Measurements from ENCODE around the gene CHMP4B. TPM values are rescaled to one million over a fixed set of nuclear protein-coding genes. Genes with fewer than 3 reads are reported as not detected.

Gene CHMP4B
- total RNA-seq, 1 experiment from 2014 or later, result 51.9 TPM

GRCh38 chr20:33833333-33833732, 22.2 kb downstream of the CHMP4B start:
- DNase-seq, result no peak
- Histone ChIP-seq H3K4me1 (peaks cover 22% of the 10 kb centered on the region), H3K27ac (no peak overlapping the region), H3K9me3 (replicated peaks) (0 out of 2 replicates have a peak, but pooled peaks cover 3% of the 10 kb centered on the region), H3K27me3 (no peaks in the 10 kb centered on the region), H3K4me3 (no peak overlapping the region), H3K36me3 (peaks cover 8% of the 10 kb centered on the region)

DNA sequence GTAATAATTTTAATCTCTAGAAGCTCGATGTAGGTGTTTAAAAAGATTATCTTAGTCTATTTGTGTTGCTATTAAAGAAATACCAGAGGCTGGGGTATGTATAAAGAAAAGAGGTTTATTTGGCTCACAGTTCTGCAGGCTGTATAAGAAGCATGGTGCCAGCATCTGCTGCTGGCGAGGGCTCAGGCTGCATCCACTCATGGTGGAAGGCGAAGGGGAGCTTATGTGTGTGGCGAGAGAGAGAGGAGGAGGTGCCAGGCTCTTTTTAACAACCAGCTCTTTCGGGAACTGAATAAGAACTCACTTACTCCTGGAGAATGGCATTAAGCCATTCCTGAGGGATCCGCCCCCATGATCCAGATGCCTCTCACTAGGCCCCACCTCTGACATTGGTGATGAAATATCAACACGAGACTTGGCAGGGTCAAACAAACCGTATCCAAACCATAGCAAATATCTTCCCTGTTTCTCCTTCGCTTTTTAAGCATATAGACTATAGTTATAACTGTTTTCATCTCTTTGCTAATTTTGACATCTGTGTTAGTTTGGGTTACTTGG, 24.5 kb downstream of the CHMP4B start:
- H3K9me3 ChIP-seq (replicated peaks), result 0 out of 2 replicates have a peak, but pooled peaks cover 3% of the 10 kb centered on the region
- DNase-seq, result no peak
- H3K27me3 ChIP-seq, result no peaks in the 10 kb centered on the region
- H3K36me3 ChIP-seq, result peaks cover 8% of the 10 kb centered on the region
- no peak overlapping the region for H3K4me3 ChIP-seq
- H3K27ac ChIP-seq, result no peak overlapping the region
- H3K4me1 ChIP-seq, result no peaks in the 10 kb centered on the region

DNA sequence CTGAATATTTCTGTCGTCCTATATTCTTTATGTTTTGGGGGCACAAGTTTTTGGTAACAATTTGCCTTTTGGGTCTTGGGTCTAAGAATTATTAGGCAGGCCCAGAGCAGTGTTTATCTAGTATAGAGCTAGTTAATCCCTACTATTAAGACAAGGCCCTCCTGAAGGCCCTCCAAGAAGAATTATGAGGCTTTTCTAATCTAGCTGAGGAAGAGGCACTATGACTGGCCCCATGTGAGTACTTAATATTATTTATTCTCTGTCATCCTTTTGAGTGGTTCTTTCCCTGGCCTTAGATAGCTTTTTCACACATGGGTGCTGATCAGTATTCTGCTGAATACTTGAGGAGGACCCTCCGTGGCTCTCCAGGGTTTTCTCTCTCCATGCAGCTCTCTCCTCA, 25.1 kb downstream of the CHMP4B start:
- Histone ChIP-seq H3K4me3 (no peak overlapping the region), H3K9me3 (replicated peaks) (0 out of 2 replicates have a peak, but pooled peaks cover 3% of the 10 kb centered on the region), H3K4me1 (no peaks in the 10 kb centered on the region), H3K36me3 (peaks cover 8% of the 10 kb centered on the region), H3K27ac (no peak overlapping the region), H3K27me3 (no peaks in the 10 kb centered on the region)
- DNase-seq, result no peak

GRCh38 chr20:33837096-33837830, 26.1 kb downstream of the CHMP4B start:
- DNase-seq, result no peak
- H3K27ac ChIP-seq, result no peak overlapping the region
- 0 out of 2 replicates have a peak, but pooled peaks cover 3% of the 10 kb centered on the region for H3K9me3 ChIP-seq (replicated peaks)
- H3K36me3 ChIP-seq, result peaks cover 8% of the 10 kb centered on the region
- H3K4me1 ChIP-seq, result no peaks in the 10 kb centered on the region
- H3K4me3 ChIP-seq, result no peak overlapping the region
- H3K27me3 ChIP-seq, result no peaks in the 10 kb centered on the region

DNA sequence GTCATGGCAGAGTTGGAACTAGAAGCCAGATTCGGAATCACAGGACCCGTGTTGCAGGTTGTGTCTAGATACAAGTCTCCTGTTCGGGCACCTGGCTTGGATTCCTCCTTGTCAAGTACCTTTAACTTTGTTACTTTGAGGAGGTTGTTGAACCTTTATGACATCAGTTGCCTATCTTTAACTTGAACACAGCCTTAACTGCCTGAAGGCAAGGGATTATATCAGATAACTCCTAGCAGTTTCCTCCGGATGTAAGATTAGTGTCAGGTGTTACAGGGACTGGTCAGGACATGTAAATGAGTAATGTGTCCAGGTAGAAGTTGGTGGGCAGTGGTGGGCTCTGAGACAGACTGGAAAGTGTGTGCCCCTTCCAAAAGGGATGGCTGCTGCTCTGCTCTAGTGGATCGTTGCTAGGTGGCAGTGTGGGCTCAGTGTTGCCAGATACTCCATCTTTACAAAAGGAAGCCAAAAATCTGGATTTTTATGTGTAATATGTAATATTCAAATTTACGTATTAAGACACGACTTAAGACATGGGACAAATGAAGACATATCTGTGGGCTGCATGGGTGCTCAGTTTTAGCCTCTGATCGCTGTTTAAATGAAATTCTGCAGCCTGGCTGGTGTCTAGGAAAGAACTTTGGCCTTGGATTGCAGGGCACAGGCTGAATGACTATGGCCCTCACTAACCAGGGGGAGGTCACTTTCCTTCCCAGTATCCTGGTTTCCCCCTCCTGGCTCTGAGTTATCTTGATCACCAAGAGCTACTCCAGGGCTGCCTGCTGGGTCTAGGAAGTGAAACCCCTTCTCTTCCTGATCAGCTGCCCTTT, 27.1 kb downstream of the CHMP4B start:
- peaks cover 8% of the 10 kb centered on the region for H3K36me3 ChIP-seq
- no peaks in the 10 kb centered on the region for H3K27me3 ChIP-seq
- no peak overlapping the region for H3K27ac ChIP-seq
- H3K4me3 ChIP-seq, result no peak overlapping the region
- no peaks in the 10 kb centered on the region for H3K4me1 ChIP-seq
- H3K9me3 ChIP-seq (replicated peaks), result 0 out of 2 replicates have a peak, but pooled peaks cover 3% of the 10 kb centered on the region
- no peak for DNase-seq

GRCh38 chr20:33839591-33839990, 28.4 kb downstream of the CHMP4B start:
- no peaks in the 10 kb centered on the region for H3K4me1 ChIP-seq
- no peak overlapping the region for H3K27ac ChIP-seq
- 0 out of 2 replicates have a peak, but pooled peaks cover 3% of the 10 kb centered on the region for H3K9me3 ChIP-seq (replicated peaks)
- DNase-seq, result no peak
- no peaks in the 10 kb centered on the region for H3K27me3 ChIP-seq
- H3K36me3 ChIP-seq, result peaks cover 8% of the 10 kb centered on the region
- no peak overlapping the region for H3K4me3 ChIP-seq

GRCh38 chr20:33840160-33840559, 29.0 kb downstream of the CHMP4B start:
- Histone ChIP-seq H3K27ac (no peak overlapping the region), H3K4me3 (no peak overlapping the region), H3K36me3 (peaks cover 8% of the 10 kb centered on the region), H3K27me3 (no peaks in the 10 kb centered on the region), H3K9me3 (replicated peaks) (0 out of 2 replicates have a peak, but pooled peaks cover 1% of the 10 kb centered on the region), H3K4me1 (no peaks in the 10 kb centered on the region)
- DNase-seq, result no peak

DNA sequence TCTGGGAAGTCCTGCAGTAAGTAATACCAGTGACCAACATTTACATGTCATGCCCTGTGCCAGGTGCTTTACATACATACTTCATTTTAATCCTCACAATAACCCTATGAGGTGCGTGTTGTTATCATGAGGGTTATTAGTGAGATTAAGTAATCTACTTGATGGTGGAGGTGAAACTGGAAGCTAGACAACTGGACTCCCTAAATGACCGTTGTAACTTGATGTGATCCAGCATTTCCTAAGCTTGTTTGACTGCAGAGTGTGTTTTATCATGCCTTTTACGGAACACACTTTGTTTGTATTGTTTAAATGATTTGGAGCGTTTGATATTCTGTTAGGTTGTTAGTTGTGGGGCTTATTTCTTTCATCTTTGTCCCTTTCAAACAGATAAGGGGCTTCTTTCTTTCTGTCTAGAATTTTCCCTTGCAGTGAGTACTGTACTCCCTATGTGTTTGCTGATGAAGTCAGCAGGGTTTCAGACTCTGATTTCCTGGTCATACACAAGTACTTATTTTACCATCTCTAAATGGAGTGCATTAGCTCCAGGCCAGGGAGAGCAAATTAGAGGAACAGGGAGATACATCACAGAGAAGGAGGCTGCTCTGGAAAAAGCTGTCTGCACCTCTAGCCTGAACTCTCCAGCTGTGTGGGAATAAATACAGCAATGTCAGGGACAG, 29.7 kb downstream of the CHMP4B start:
- Histone ChIP-seq H3K27ac (no peak overlapping the region), H3K9me3 (replicated peaks) (no peaks in the 10 kb centered on the region), H3K27me3 (no peaks in the 10 kb centered on the region), H3K4me1 (no peaks in the 10 kb centered on the region), H3K36me3 (peaks cover 2% of the 10 kb centered on the region; the same call in 1 of the 2 replicates), H3K4me3 (no peak overlapping the region)
- no peak for DNase-seq

DNA sequence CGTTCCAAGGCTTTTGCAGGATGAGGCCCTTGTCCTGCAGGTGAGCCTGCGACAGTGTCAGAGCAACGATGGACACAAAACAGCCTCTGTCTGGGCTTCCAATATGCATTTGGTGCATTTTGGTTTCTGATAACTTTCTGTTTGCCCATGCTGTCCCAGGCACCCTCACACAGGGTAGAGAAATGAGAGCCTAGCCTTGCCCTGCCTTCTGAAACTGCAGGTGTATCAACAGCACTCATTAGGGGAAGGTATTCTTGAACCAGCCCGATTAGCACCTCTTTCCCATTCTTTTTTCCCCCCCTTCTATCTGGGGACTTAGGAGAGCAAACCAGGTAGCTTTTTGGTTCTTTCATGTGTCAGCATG, 30.3 kb downstream of the CHMP4B start:
- no peak overlapping the region for H3K4me3 ChIP-seq
- no peaks in the 10 kb centered on the region for H3K9me3 ChIP-seq (replicated peaks)
- no peaks in the 10 kb centered on the region for H3K4me1 ChIP-seq
- no peak overlapping the region for H3K27ac ChIP-seq
- H3K36me3 ChIP-seq, result no peaks in the 10 kb centered on the region
- H3K27me3 ChIP-seq, result no peaks in the 10 kb centered on the region
- DNase-seq, result no peak

DNA sequence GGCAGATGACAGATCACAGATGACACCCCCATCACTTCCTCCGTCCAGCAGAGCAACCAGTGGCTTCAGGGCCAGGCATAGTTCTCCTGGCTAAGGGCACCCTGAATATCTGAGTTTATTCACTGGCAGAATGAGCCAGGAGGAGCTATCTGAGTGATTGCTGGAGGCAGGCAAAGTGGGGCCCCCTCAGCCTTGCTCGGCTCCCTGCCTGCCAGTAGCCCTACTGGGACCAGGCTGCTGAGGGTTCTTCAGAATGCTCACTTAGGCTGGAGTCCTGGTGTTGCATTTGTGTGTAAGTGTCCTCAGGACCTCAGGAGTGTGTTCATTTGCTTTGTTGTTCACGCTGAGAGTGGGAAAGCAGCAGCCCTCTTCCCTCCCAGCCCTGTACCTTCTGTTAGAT, 31.2 kb downstream of the CHMP4B start:
- no peaks in the 10 kb centered on the region for H3K4me1 ChIP-seq
- H3K27ac ChIP-seq, result no peak overlapping the region
- no peak for DNase-seq

GRCh38 chr20:33843050-33843449, 31.9 kb downstream of the CHMP4B start:
- H3K36me3 ChIP-seq, result no peaks in the 10 kb centered on the region
- H3K9me3 ChIP-seq (replicated peaks), result no peaks in the 10 kb centered on the region
- no peaks in the 10 kb centered on the region for H3K27me3 ChIP-seq
- H3K4me3 ChIP-seq, result no peak overlapping the region
- no peak for DNase-seq
- no peak overlapping the region for H3K27ac ChIP-seq
- no peaks in the 10 kb centered on the region for H3K4me1 ChIP-seq

More for the DNA sequence above, 31.2 kb downstream of the CHMP4B start:
- Histone ChIP-seq H3K9me3 (replicated peaks) (no peaks in the 10 kb centered on the region), H3K36me3 (no peaks in the 10 kb centered on the region), H3K27me3 (no peaks in the 10 kb centered on the region), H3K4me3 (no peak overlapping the region)

- DNase-seq, result no peak
- no peaks in the 10 kb centered on the region; the same call in 1 of the 2 replicates for H3K36me3 ChIP-seq
- H3K4me1 ChIP-seq, result no peaks in the 10 kb centered on the region
- H3K9me3 ChIP-seq (replicated peaks), result no peaks in the 10 kb centered on the region
- H3K27ac ChIP-seq, result no peak overlapping the region
- no peak overlapping the region for H3K4me3 ChIP-seq
- H3K27me3 ChIP-seq, result no peaks in the 10 kb centered on the region
Observed at GRCh38 chr20:33843854-33844253, 32.7 kb downstream of the CHMP4B start.

DNA sequence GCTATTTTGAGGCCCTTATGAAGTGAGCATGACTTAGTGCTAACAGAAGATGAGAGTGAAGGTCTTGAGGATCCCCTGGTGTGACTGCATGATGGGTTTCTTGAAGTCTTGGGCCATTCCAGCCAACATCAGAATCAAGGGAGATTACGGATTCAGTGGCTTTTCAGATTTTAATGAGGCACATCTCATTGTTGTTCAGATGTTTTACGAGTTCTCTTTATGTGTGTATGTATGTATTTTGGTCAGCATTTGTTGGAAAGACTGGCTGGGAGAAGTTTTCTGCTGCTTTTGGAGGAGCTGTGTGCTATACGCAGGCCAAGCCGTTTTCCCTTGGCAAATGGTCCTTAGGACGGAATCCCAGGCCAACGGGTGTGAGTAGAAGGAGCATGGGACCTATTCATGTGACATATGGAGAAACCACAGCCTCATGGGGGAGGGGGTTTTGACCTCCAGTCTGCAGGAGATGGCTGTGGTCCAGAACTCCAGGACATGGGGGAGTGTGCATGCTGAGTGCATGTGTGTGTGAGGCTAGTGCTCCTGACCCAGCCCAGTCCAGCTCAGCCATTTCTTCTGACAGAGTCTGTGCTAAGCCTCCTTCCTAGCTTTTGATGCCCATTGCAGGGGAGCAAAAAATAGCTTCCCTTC, 35.3 kb downstream of the CHMP4B start:
- DNase-seq, result no peak
- H3K27ac ChIP-seq, result no peak overlapping the region

DNA sequence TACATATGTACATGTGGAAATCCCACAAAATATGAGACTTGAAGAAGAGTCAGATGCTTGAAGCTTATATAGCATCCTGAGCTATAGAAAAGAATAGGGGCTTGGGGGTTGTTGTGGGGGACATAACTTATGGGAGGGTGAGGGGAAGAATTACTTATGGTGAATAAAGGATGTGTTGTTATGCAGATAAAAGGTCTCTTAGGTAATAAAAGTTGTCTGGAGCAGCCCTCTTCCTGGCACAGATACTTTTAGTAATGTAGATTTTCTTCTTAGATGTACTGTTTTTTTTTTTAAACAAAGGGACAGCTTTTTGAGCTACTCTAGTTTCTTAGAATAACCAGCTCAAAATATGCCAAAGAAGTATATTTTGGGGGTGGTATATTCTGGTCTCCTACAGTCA, 35.9 kb downstream of the CHMP4B start:
- Histone ChIP-seq H3K27me3 (no peaks in the 10 kb centered on the region), H3K27ac (no peak overlapping the region), H3K9me3 (replicated peaks) (no peaks in the 10 kb centered on the region), H3K4me3 (no peak overlapping the region), H3K36me3 (peaks cover 14% of the 10 kb centered on the region), H3K4me1 (no peaks in the 10 kb centered on the region)
- no peak for DNase-seq

More for the DNA sequence above, 35.3 kb downstream of the CHMP4B start:
- no peaks in the 10 kb centered on the region for H3K4me1 ChIP-seq
- H3K9me3 ChIP-seq (replicated peaks), result no peaks in the 10 kb centered on the region
- peaks cover 9% of the 10 kb centered on the region for H3K36me3 ChIP-seq
- no peaks in the 10 kb centered on the region for H3K27me3 ChIP-seq
- H3K4me3 ChIP-seq, result no peak overlapping the region
